Measurements from ENCODE around the gene KRTAP2-2.

The KRTAP2-2 gene

GRCh38 chr17:41026715-41027471 lies 28.1 kb downstream of the KRTAP2-2 start, which contains the start of gene KRTAP1-5:
Gene KRTAP1-5, minus strand, starts transcription at chr17:41027208. Its CDS starts 53 bp downstream, at chr17:41027155.
- Histone ChIP-seq H3K4me3 (ENCODE audit: insufficient read depth, low read length, poor library complexity, severe bottlenecking) (no peak within 1 kb of the TSS), H3K36me3 (ENCODE audit: low read length) (no peaks in the 10 kb centered on the region), H3K4me2 (ENCODE audit: low read depth, low read length, poor library complexity, severe bottlenecking) (no peak within 1 kb of the TSS), H2AFZ (ENCODE audit: low read depth, low read length, severe bottlenecking) (no peak within 1 kb of the TSS), H3K9me3 (ENCODE audit: insufficient read depth, low read length) (no peaks in the 10 kb centered on the region), H4K20me1 (ENCODE audit: low read depth, low read length) (no peaks in the 10 kb centered on the region), H3K9ac (ENCODE audit: low read length) (no peak within 1 kb of the TSS), H3K27ac (ENCODE audit: low read depth, low read length) (no peak within 1 kb of the TSS), H3K27me3 (ENCODE audit: low read length) (no peaks in the 10 kb centered on the region), H3K9me2 (replicated peaks; ENCODE audit: insufficient read depth, low read length) (no peaks in the 10 kb centered on the region), H3K79me2 (ENCODE audit: insufficient read depth, low read length) (no peaks in the 10 kb centered on the region), H3F3A (ENCODE audit: insufficient read depth) (no peaks in the 10 kb centered on the region)
- no peak for TF ChIP-seq EZH2phosphoT487 (conservative IDR thresholded peaks at IDR 0.05; ENCODE audit: low read length)
- no peak for TF ChIP-seq CTCF (IDR thresholded peaks at IDR 0.05; ENCODE audit: insufficient read depth, low read length, poor library complexity, severe bottlenecking)

GRCh38 chr17:41024697-41025096 lies 30.3 kb downstream of the KRTAP2-2 start:
- no peak overlapping the region for H3K9ac ChIP-seq (ENCODE audit: low read length)

GRCh38 chr17:41020336-41020735 lies 34.7 kb downstream of the KRTAP2-2 start:
- Histone ChIP-seq H2AFZ (ENCODE audit: low read depth, low read length, severe bottlenecking) (no peak overlapping the region), H3K79me2 (ENCODE audit: insufficient read depth, low read length) (no peaks in the 10 kb centered on the region), H3K4me3 (ENCODE audit: insufficient read depth, low read length, poor library complexity, severe bottlenecking) (no peak overlapping the region), H3K27ac (ENCODE audit: low read depth, low read length) (no peak overlapping the region), H3K9me2 (replicated peaks; ENCODE audit: insufficient read depth, low read length) (no peaks in the 10 kb centered on the region), H3K27me3 (ENCODE audit: low read length) (no peaks in the 10 kb centered on the region), H3K4me2 (ENCODE audit: low read depth, low read length, poor library complexity, severe bottlenecking) (no peak overlapping the region), H3K36me3 (ENCODE audit: low read length) (no peaks in the 10 kb centered on the region), H3F3A (ENCODE audit: insufficient read depth) (no peaks in the 10 kb centered on the region), H3K9ac (ENCODE audit: low read length) (no peak overlapping the region), H4K20me1 (ENCODE audit: low read depth, low read length) (no peaks in the 10 kb centered on the region), H3K9me3 (ENCODE audit: insufficient read depth, low read length) (no peaks in the 10 kb centered on the region)
- TF ChIP-seq CTCF (IDR thresholded peaks at IDR 0.05; ENCODE audit: insufficient read depth, low read length, poor library complexity, severe bottlenecking) (no peak), EZH2phosphoT487 (conservative IDR thresholded peaks at IDR 0.05; ENCODE audit: low read length) (no peak)

More at GRCh38 chr17:41024697-41025096, 30.3 kb downstream of the KRTAP2-2 start:
- H3K4me2 ChIP-seq (ENCODE audit: low read depth, low read length, poor library complexity, severe bottlenecking) = no peak overlapping the region
- H2AFZ ChIP-seq (ENCODE audit: low read depth, low read length, severe bottlenecking) = no peak overlapping the region
- H3K9me3 ChIP-seq (ENCODE audit: insufficient read depth, low read length) = no peaks in the 10 kb centered on the region
- H3K9me2 ChIP-seq (replicated peaks; ENCODE audit: insufficient read depth, low read length) = no peaks in the 10 kb centered on the region
- TF ChIP-seq CTCF (IDR thresholded peaks at IDR 0.05; ENCODE audit: insufficient read depth, low read length, poor library complexity, severe bottlenecking) (no peak), EZH2phosphoT487 (conservative IDR thresholded peaks at IDR 0.05; ENCODE audit: low read length) (no peak)
- no peaks in the 10 kb centered on the region for H3F3A ChIP-seq (ENCODE audit: insufficient read depth)
- no peak overlapping the region for H3K4me3 ChIP-seq (ENCODE audit: insufficient read depth, low read length, poor library complexity, severe bottlenecking)
- H3K27me3 ChIP-seq (ENCODE audit: low read length) = no peaks in the 10 kb centered on the region
- H3K36me3 ChIP-seq (ENCODE audit: low read length) = no peaks in the 10 kb centered on the region
- H3K27ac ChIP-seq (ENCODE audit: low read depth, low read length) = no peak overlapping the region
- no peaks in the 10 kb centered on the region for H4K20me1 ChIP-seq (ENCODE audit: low read depth, low read length)
- H3K79me2 ChIP-seq (ENCODE audit: insufficient read depth, low read length) = no peaks in the 10 kb centered on the region
